Measurements from ENCODE around the gene BRI3BP. TPM values are rescaled to one million over a fixed set of nuclear protein-coding genes. Genes with fewer than 3 reads are reported as not detected.

Gene BRI3BP
- total and polyA plus RNA-seq, 9 of the 15 experiments (the other 6 are each of a cell fraction or from before 2014, with no cell fraction given): 12.3 to 25.0 (median 16.6) TPM

- TF ChIP-seq ZNF318 (IDR thresholded peaks at IDR 0.05; ENCODE audit: borderline replicate concordance in 1 of 2, low read depth in 1 of 2) (no peak), SNRNP70 (optimal IDR thresholded peaks at IDR 0.05; ENCODE audit: low read depth, low read length) (no peak), GTF2F1 (IDR thresholded peaks at IDR 0.05; ENCODE audit: low read depth, low read length) (no peak), TCF15 (CRISPR knock-in tag; IDR thresholded peaks at IDR 0.05) (no peak), MLLT1 (IDR thresholded peaks at IDR 0.05) (no peak), BCOR (IDR thresholded peaks at IDR 0.05) (peak; percentile 98), ADNP (tag; IDR thresholded peaks at IDR 0.05) (peak; percentile 93), EHMT2 (IDR thresholded peaks at IDR 0.05) (no peak), SIN3B (IDR thresholded peaks at IDR 0.05; ENCODE audit: low read depth) (no peak), CHD4 (IDR thresholded peaks at IDR 0.05; ENCODE audit: insufficient read depth, insufficient replicate concordance, low read depth, low read length, poor library complexity, severe bottlenecking) (peak; percentile 81)
Observed at GRCh38 chr12:124995200-124995961, 1.9 kb downstream of the BRI3BP start (continued).
